ENCODE measurements around the gene RAD18. TPM values are rescaled to one million over a fixed set of nuclear protein-coding genes. Genes with fewer than 3 reads are reported as not detected.

RAD18 gene
- polyA plus RNA-seq, 1 donor from 2014 or later = 4.7 TPM

- Histone ChIP-seq H3F3A (ENCODE audit: insufficient read depth, low read length, poor library complexity, severe bottlenecking) (no peaks in the 10 kb centered on the region), H4K20me1 (ENCODE audit: insufficient read depth) (no peaks in the 10 kb centered on the region)
- TF ChIP-seq REST (IDR thresholded peaks at IDR 0.05; ENCODE audit: borderline replicate concordance) (no peak), MXI1 (conservative IDR thresholded peaks at IDR 0.05; ENCODE audit: poor library complexity, severe bottlenecking) (no peak), TAF1 (IDR thresholded peaks at IDR 0.05; ENCODE audit: low read depth) (no peak), POLR2AphosphoS5 (IDR thresholded peaks at IDR 0.05) (no peak), SMC3 (conservative IDR thresholded peaks at IDR 0.05; ENCODE audit: poor library complexity) (no peak), RAD21 (conservative IDR thresholded peaks at IDR 0.05) (no peak), CTCF (IDR thresholded peaks at IDR 0.05; ENCODE audit: poor library complexity, severe bottlenecking) (no peak), EP300 (conservative IDR thresholded peaks at IDR 0.05; ENCODE audit: poor library complexity, severe bottlenecking) (no peak), EZH2 (IDR thresholded peaks at IDR 0.05; ENCODE audit: borderline replicate concordance, insufficient read depth, low read length, poor library complexity, severe bottlenecking) (no peak)
Measured at GRCh38 chr3:8983591-8983990, 20.3 kb upstream of the RAD18 start.

DNA sequence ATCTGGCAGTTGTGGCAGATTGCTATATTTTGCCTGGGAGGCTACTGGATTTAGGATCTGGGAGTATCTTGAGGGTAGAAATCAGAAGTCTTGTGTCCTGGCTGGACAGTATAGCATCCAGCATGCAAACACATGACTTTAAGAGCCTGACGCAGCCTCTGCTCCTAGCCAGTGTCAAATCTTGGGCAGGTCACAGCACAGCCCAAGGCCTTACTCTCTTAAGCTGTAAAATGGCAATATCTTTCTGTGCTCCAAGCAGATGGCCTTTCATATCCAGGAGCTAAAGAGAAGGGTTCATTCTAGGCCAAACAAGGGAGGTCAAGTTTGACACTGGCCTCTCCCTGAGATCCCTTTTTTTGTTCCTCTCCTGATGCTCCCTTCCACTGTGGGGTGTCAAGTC is 19.8 kb upstream of the RAD18 start:
- Histone ChIP-seq H3K27me3 (ENCODE audit: insufficient read depth, low read depth, low read length) (no peaks in the 10 kb centered on the region), H3K79me2 (replicated peaks; ENCODE audit: insufficient read depth, low read length) (no peaks in the 10 kb centered on the region), H3K36me3 (ENCODE audit: insufficient read depth, low read length) (no peaks in the 10 kb centered on the region), H2AFZ (ENCODE audit: low read depth, low read length) (no peak overlapping the region), H3F3A (ENCODE audit: insufficient read depth, low read length, poor library complexity, severe bottlenecking) (no peaks in the 10 kb centered on the region), H3K4me3 (ENCODE audit: low read length) (no peak overlapping the region), H3K9me2 (ENCODE audit: insufficient read depth, low read length) (no peaks in the 10 kb centered on the region), H4K20me1 (ENCODE audit: insufficient read depth) (no peaks in the 10 kb centered on the region), H3K27ac (ENCODE audit: low read length) (no peak overlapping the region), H3K9ac (ENCODE audit: low read length) (no peak overlapping the region), H3K9me3 (ENCODE audit: low read length) (no peaks in the 10 kb centered on the region), H3K4me2 (ENCODE audit: low read length) (no peak overlapping the region)
- no peak for TF ChIP-seq REST (IDR thresholded peaks at IDR 0.05; ENCODE audit: borderline replicate concordance)
- TF ChIP-seq RAD21 (conservative IDR thresholded peaks at IDR 0.05) = no peak
- no peak for TF ChIP-seq CTCF (IDR thresholded peaks at IDR 0.05; ENCODE audit: poor library complexity, severe bottlenecking)
- no peak for TF ChIP-seq MXI1 (conservative IDR thresholded peaks at IDR 0.05; ENCODE audit: poor library complexity, severe bottlenecking)
- TF ChIP-seq EZH2 (IDR thresholded peaks at IDR 0.05; ENCODE audit: borderline replicate concordance, insufficient read depth, low read length, poor library complexity, severe bottlenecking) = no peak
- no peak for TF ChIP-seq POLR2AphosphoS5 (IDR thresholded peaks at IDR 0.05)
- no peak for TF ChIP-seq TAF1 (IDR thresholded peaks at IDR 0.05; ENCODE audit: low read depth)
- no peak for TF ChIP-seq SMC3 (conservative IDR thresholded peaks at IDR 0.05; ENCODE audit: poor library complexity)

More at GRCh38 chr3:8983591-8983990, 20.3 kb upstream of the RAD18 start:
- no peaks in the 10 kb centered on the region for H3K27me3 ChIP-seq (ENCODE audit: insufficient read depth, low read depth, low read length)
- H3K36me3 ChIP-seq (ENCODE audit: insufficient read depth, low read length) = no peaks in the 10 kb centered on the region
- H3K9ac ChIP-seq (ENCODE audit: low read length) = no peak overlapping the region
- H3K4me2 ChIP-seq (ENCODE audit: low read length) = no peak overlapping the region
- H3K79me2 ChIP-seq (replicated peaks; ENCODE audit: insufficient read depth, low read length) = no peaks in the 10 kb centered on the region
- H3K4me3 ChIP-seq (ENCODE audit: low read length) = no peak overlapping the region
- H2AFZ ChIP-seq (ENCODE audit: low read depth, low read length) = no peak overlapping the region
- H3K9me3 ChIP-seq (ENCODE audit: low read length) = no peaks in the 10 kb centered on the region
- H3K9me2 ChIP-seq (ENCODE audit: insufficient read depth, low read length) = no peaks in the 10 kb centered on the region
- no peak overlapping the region for H3K27ac ChIP-seq (ENCODE audit: low read length)
